Activated CD8-positive, alpha-beta memory T cell treated with anti-CD3 and anti-CD28 coated beads, Interleukin-2, amount 50 U/mL, for 48 hours (primary cell): ENCODE measurements around the gene GPX1.

Source experiments
- DNase-seq: peaks from one replicate; pipeline ENCODE4 v3.0.0-alpha.2; 2020

GPX1 gene

GRCh38 chr3:49310677-49311076 lies 47.5 kb downstream of the GPX1 start:
- no peak for DNase-seq
